Neural crest cell (in vitro differentiated cells): ENCODE data around the gene CDH13. TPM values are rescaled to one million over a fixed set of nuclear protein-coding genes. Genes with fewer than 3 reads are reported as not detected.

Experiments used
- DNase-seq: peaks from one replicate; pipeline ENCODE4 v3.0.0; 2021; ENCODE audit warnings: low read depth, mixed read lengths, low spot score
- H3K27ac Mint-ChIP-seq: one replicate; pipeline ENCODE4 v1.8.0; 2021; ENCODE audit warnings: mild to moderate bottlenecking, mixed read lengths; ENCODE audit not compliant: unreplicated experiment
- H3K27me3 Mint-ChIP-seq: 2 replicates; pipeline ENCODE4 v1.8.0; 2021; ENCODE audit warnings: low read depth, mild to moderate bottlenecking, mixed read lengths
- H3K36me3 Mint-ChIP-seq: 2 replicates; pipeline ENCODE4 v1.8.0; 2021; ENCODE audit warnings: low read depth, mild to moderate bottlenecking, mixed read lengths
- H3K4me1 Mint-ChIP-seq: 2 replicates; pipeline ENCODE4 v1.8.0; 2021; ENCODE audit warnings: mixed read lengths
- H3K4me3 Mint-ChIP-seq: one replicate; pipeline ENCODE4 v1.8.0; 2021; ENCODE audit warnings: mild to moderate bottlenecking, mixed read lengths
- H3K9me3 Mint-ChIP-seq: 2 replicates; pipeline ENCODE4 v1.8.0; 2021; ENCODE audit warnings: mixed read lengths
- total RNA-seq: library from RNA; stranded (reverse); gene quantifications from 2 replicates; pipeline ENCODE4 v1.2.1, GENCODE V29; 2021
- TF ChIP-seq, protein P1 (sequence below): fragments of 200-600 bp; sonication (generic); conservative IDR thresholded peaks from 2 replicates; pipeline ENCODE4 v1.5.0; 2021; ENCODE audit warnings: antibody characterized with exemption, mild to moderate bottlenecking

Gene CDH13
- total RNA-seq, 1 donor from 2014 or later, result 1.1 TPM

- Mint-ChIP-seq H3K27me3 (peaks cover 86% of the 10 kb centered on the region), H3K27ac (no peak overlapping the region), H3K4me3 (peak overlapping the region; percentile 75), H3K4me1 (peaks cover 11% of the 10 kb centered on the region), H3K36me3 (no peaks in the 10 kb centered on the region), H3K9me3 (no peaks in the 10 kb centered on the region)
- TF ChIP-seq, protein P1, sequence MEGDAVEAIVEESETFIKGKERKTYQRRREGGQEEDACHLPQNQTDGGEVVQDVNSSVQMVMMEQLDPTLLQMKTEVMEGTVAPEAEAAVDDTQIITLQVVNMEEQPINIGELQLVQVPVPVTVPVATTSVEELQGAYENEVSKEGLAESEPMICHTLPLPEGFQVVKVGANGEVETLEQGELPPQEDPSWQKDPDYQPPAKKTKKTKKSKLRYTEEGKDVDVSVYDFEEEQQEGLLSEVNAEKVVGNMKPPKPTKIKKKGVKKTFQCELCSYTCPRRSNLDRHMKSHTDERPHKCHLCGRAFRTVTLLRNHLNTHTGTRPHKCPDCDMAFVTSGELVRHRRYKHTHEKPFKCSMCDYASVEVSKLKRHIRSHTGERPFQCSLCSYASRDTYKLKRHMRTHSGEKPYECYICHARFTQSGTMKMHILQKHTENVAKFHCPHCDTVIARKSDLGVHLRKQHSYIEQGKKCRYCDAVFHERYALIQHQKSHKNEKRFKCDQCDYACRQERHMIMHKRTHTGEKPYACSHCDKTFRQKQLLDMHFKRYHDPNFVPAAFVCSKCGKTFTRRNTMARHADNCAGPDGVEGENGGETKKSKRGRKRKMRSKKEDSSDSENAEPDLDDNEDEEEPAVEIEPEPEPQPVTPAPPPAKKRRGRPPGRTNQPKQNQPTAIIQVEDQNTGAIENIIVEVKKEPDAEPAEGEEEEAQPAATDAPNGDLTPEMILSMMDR, result no peak
- DNase-seq, result no peak
Measured at GRCh38 chr16:82628088-82628423, 1.3 kb downstream of the CDH13 start.

DNA sequence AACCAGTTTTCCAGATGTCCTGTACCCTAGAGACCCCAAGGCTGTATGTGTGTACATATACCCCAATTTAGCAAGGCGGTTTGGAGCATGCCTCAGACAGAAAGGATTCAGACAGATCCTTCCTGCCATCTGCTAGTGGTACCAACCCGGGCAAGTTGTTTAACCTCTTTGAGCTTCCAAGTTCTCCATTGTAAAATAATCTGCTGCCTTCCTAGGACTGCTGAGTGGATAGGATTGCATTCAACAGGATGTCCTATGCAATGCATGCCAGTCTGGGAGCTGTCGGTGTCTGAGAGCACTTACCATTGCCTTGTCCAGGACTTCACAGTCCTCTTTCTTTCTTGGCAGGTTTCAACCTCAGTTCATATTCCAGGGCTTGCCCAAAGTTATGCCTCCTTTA lies 1.9 kb downstream of the CDH13 start:
- TF ChIP-seq, protein P1, result no peak

GRCh38 chr16:82629441-82630027 lies 2.8 kb downstream of the CDH13 start:
- Mint-ChIP-seq H3K4me3 (peak overlapping the region; percentile 21), H3K4me1 (peaks cover 19% of the 10 kb centered on the region), H3K27me3 (peaks cover 71% of the 10 kb centered on the region), H3K9me3 (no peaks in the 10 kb centered on the region), H3K27ac (no peak overlapping the region), H3K36me3 (no peaks in the 10 kb centered on the region)
- DNase-seq, result no peak
- TF ChIP-seq, protein P1, result no peak

More for the DNA sequence above, 1.9 kb downstream of the CDH13 start:
- peaks cover 79% of the 10 kb centered on the region for H3K27me3 Mint-ChIP-seq
- peaks cover 13% of the 10 kb centered on the region for H3K4me1 Mint-ChIP-seq
- no peaks in the 10 kb centered on the region for H3K36me3 Mint-ChIP-seq
- peak overlapping the region; percentile 76 for H3K4me3 Mint-ChIP-seq
- no peak for DNase-seq
- H3K27ac Mint-ChIP-seq, result no peak overlapping the region
- H3K9me3 Mint-ChIP-seq, result no peaks in the 10 kb centered on the region

- no peak for DNase-seq
- Mint-ChIP-seq H3K27me3 (peaks cover 64% of the 10 kb centered on the region), H3K27ac (no peak overlapping the region), H3K4me1 (peaks cover 25% of the 10 kb centered on the region), H3K4me3 (no peak overlapping the region), H3K36me3 (no peaks in the 10 kb centered on the region), H3K9me3 (no peaks in the 10 kb centered on the region)
- TF ChIP-seq, protein P1, result no peak
Measured at GRCh38 chr16:82630219-82630618, 3.5 kb downstream of the CDH13 start.

DNA sequence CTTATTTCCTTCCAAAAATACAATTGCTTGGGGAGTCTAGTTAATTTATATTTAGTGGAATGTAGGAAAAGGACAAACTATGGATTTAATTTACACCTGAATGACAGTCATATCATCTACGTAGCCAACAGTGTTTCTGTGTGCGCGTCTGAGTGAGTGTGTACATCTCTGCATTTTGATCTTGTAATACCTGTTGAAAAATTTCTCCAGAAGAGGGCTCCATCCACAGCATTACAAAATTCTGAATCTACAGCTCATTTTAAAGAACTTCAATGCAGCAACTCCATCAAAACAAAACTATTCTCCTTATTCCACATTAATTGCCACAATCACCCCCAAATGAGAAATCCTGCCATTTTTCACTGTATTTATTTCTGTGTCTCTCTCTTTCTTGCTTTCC lies 3.9 kb downstream of the CDH13 start:
- H3K4me1 Mint-ChIP-seq, result peaks cover 26% of the 10 kb centered on the region
- peaks cover 59% of the 10 kb centered on the region for H3K27me3 Mint-ChIP-seq
- H3K4me3 Mint-ChIP-seq, result no peak overlapping the region
- H3K9me3 Mint-ChIP-seq, result no peaks in the 10 kb centered on the region
- TF ChIP-seq, protein P1, result no peak
- no peak overlapping the region for H3K27ac Mint-ChIP-seq
- no peaks in the 10 kb centered on the region for H3K36me3 Mint-ChIP-seq
- DNase-seq, result no peak
